NK-92 (cell line): ENCODE measurements around the gene ADGRE2.

ENCODE experiments used
- DNase-seq: peaks from one replicate; lab custom pipeline; 2025; ENCODE audit not compliant: unreplicated experiment; lab: John Stamatoyannopoulos, UW

ADGRE2 gene

DNA sequence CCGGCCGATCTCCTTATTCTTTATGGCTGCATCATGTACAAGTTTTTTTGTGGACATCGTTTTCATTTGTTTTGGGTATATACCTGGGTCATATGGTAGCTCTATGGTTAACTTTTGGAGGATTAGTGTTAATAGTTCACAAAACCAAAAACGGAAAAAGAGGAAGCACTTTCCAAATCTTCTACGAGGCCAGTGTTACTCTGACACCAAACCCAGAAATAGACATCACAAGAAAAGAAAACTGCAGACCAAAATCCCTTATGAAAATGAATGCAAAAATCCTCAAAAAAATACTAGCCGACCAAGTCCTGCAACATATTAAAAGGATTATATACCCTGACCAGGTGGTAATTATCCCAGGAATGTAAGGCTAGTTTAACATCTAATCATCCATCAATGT, 29.8 kb downstream of the ADGRE2 start:
- no peak for DNase-seq

DNA sequence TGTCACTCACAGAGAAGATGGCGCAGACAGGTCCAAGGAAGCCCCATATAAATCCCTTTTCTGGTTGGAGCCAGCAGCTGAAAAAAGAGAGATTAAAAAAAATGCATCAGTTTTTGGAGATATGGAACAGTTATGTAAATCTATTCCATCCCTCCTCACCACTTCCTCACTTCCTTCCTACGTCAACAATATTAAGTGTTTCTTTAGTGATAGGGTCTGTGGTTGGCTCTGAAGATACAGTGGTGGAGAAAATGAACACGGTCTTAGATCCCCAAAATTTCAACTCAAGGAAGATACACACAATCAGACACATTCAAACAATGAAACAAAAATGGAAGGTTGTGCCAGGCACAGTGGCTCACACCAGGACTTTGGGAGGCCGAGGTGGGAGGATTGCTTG, 31.5 kb downstream of the ADGRE2 start:
- DNase-seq = no peak

DNA sequence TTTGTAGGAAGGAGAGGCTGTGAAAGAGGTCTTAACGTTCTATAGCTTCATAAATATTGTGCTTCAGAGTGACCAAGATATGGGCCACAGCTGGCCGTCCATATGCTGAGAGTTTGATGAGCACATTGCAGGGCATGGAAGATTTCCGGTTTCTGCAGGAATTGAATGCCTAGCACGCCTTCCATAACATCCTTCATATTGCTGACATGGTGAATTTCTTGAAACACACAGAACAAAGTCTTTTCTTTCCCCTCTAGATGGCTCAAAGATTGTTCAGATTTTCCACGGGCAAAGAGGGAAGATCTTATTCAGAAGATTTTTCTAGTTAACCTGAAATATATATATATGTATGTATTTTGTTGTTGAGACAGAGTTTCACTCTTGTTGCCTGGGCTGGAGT, 42.4 kb downstream of the ADGRE2 start:
- DNase-seq = no peak

DNA sequence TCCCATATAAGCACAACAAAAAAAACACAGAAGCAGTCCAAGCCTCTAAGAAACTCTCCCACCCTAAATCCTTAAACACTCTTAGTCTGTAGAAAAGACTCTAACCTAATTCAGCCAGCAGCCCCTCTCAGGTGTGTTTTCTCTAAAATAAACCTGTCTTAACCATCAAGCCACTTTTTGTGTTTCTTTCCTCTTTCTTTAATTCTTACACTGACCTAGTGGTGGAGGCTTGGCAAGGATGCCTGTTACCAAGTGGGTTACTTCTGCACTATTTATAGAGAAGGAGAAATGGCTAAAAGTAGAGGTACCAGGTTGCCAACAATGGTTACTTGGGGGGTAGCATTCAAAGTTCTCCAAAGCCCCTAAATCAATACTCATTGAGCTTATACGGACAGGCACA, 44.8 kb downstream of the ADGRE2 start:
- DNase-seq = no peak

DNA sequence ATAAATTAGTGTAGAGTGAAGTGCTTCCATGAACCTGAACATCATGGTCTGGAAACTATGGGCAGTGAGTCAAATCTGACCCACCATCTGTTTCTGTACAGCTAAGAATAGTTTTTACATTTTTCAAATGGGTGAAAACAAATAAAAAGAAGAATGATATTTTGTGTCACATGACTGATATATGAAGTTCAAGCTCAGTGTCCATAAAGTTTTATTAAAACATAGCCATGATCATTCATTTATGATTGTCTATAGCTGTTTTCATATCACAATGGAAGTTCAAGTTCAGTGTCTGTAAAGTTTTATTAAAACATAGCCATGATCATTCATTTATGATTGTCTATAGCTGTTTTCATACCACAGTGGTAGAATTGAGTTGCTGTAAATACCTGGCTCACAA, 45.9 kb downstream of the ADGRE2 start:
- no peak for DNase-seq

DNA sequence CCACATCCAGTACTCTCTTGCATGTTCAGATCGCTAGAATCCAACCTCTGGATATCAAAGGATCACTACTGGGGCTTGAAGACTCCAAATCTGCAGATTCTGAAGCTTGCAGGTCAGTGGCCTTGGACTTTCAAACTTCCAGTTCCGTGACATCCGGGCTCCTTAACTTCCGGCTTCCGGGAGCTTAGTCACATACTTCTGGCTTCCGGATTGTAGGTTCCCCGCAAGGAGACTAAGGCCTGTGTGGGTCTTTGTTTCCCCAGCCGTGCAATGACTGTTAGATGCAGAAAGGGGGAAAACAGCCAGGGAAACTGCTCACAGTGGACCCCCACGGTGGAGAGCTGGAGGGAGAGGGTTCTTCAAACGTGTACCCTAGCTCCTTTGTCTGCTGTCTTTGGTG, 47.2 kb downstream of the ADGRE2 start:
- no peak for DNase-seq

DNA sequence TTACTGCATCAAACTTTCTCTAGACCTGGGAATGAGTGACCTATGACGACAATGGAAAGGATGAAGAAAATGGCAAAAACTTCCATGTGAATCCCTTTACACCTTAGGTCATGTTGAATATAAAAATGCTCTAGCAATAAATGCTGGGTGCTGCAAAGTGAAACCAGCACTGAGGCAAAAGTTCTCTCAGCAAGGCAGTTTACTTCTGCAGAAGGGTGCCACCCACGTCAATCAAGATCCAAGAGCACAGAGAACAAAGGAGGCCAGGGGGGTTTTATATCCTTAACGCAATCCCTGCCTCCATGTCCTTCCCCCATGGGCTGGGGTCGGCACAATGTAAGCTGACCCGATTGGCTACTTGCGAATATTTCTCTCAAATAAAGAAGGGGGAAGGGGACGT, 49.8 kb downstream of the ADGRE2 start:
- no peak for DNase-seq

DNA sequence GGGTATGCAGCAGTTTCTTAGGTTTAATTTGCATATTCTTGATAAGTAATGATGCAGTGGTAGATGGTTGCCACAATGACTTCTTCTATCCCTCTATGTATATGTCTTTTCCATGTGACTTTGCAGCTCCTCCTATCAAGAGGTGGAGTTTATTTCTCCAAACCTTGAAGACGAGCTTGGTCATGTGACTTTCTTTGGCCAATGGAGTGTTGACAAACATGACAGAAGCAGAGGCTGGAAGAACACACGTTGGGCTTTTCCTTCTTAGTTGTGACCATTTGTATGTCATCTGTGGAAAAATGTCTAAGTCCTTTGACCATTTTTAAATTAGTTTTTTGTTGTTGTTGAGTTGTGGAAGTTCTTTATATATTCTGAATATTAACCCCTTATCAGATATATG, 56.2 kb downstream of the ADGRE2 start:
- DNase-seq = no peak

DNA sequence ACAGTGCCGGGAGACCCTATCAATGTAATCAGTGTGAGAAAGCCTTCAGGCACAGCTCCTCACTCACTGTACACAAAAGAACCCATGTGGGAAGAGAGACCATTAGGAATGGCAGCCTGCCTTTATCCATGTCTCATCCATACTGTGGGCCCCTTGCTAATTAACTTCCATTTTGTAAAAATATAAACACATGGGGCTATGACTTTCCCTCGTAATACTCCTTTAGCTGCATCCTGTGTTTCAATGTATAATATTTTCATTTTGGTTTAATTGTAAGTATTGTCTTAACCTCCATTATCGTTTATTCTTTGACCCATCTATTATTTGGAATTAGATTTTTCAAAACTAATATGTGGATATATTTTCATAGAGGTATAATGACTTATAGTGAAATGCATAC, 59.2 kb downstream of the ADGRE2 start:
- DNase-seq = no peak

DNA sequence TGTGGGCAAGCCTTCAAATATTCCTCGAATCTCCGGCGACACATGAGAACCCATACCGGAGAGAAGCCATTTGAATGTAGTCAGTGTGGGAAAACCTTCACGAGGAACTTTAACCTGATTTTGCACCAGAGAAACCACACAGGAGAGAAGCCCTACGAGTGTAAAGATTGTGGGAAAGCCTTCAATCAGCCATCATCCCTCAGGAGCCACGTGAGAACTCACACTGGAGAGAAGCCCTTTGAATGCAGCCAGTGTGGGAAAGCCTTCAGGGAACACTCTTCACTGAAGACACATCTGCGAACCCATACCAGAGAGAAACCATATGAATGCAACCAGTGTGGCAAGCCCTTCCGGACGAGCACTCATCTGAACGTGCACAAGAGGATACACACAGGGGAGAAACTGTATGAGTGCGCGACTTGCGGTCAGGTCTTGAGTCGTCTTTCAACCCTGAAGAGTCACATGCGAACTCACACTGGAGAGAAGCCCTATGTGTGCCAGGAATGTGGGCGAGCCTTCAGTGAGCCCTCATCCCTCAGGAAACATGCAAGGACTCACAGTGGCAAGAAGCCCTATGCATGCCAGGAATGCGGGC, 59.7 kb downstream of the ADGRE2 start:
- no peak for DNase-seq

DNA sequence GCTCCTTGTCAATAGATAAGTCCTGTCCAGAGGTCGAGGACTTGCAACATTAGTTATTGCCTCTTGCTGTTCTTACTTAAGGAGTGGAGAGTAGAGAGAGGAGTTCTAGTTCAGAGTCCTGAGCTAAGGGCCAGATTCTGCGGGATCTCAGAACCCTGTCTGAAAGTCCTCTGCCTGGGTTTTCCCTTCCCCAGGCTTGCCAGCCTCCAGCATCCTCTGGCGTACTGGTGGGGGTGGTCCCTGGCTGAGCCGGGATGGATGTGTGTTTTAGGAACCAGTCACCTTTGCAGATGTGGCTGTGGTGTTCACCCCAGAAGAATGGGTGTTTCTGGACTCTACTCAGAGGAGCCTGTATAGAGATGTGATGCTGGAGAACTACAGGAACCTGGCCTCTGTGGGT, 62.5 kb downstream of the ADGRE2 start:
- DNase-seq = no peak

DNA sequence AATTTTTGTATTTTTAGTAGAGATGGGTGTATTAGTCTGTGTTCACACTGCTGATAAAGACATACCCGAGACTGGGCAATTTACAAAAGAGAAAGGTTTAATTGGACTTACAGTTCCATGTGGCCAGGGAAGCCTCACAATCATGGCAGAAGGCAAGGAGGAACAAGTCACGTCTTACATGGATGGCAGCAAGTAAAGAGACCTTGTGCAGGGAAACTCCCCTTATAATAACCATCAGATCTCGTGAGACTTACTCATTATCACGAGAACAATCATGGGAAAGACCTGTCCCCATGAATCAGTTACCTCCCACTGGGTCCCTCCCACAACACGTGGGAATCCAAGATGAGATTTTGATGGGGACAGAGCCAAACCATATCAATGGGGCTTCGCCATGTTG, 73.9 kb downstream of the ADGRE2 start:
- DNase-seq = no peak

DNA sequence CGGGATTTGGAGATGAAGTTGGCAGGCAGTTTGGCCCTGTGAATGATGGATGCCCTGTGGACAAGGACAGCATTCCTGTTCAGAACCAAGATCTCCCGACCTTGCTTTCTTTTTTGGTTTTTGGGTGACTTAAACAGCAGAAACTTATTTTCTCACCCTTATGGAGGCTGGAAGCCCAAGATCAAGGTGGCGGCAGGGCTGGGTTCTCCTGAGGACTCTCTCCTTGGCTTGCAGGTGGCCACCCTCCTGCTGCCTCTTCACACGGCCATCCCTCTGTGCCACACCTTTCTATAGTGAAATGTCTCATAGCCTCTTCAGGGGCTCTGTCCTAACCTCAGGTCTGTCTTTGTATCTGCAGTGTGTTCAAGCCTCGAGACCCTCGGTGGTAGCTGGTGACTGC, 74.5 kb downstream of the ADGRE2 start:
- no peak for DNase-seq

DNA sequence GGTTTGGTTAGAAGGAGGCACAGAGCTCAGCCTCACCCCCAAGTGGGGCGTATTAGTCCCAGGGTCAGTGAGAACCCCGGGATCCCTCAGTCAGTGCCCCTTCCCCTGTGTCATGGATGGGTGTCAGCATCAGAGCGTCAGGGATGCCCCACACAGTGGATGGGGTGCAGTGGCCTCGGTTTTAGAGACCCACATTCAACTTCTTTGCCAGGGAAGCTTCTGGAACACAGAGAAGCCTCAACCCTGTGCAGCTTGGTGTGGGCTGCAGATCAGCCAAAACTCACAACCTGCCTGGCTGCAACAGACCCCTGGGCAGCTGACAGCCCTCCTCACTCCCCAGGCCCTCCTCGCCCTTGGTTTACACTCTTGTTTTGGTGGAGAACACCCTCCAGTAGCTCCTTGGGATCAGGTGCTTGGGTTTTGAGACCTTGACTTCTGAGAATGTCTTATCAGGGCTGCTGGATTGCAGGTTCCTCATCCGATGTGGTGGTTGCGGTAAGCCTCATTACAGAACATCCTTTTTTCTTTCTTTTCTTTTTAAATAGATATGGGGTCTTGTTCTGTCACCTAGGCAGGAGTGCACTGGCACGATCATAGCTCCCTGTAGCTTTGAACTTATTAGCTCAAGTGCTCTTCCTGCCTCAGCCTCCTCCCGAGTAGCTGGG, 77.5 kb downstream of the ADGRE2 start:
- DNase-seq = no peak

DNA sequence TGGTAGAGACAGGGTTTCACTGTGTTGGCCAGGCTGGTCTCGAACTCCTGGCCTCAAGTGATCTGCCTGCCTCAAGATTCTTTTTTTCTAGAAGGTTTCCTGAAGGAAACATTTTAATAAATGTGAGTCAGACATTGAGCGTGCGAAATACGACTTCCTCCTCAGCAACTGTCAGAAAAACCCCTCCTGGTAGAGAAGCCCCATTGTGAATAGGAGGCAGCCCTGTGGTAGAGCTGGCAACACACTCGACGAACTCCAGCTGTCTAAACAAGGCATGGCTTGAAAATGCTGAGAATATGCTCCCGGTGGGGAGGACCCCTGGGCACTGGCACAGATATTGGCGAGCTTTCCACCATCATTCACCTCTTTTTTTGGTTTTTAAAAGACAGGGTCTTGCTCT, 78.7 kb downstream of the ADGRE2 start:
- no peak for DNase-seq

DNA sequence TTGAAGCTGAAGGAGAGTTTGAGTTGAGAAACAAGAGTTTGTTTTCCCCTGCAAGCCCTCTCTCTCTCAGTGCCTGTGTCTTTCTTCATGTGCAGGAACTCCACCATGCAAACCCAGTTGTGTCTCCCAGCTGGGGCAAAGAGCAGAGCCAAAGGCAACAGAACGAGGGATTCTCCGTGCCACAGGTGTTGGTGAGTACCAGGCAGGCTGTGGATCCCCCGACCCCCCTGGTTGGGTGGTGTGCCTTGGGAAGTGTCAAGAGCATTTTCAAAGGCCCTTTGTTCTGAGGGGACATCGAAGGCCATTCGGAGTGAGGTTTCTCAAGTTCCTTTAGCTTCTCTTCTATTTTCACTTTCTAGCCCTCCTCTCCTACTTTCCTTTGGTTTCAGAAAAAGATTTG, 82.9 kb downstream of the ADGRE2 start:
- DNase-seq = no peak

DNA sequence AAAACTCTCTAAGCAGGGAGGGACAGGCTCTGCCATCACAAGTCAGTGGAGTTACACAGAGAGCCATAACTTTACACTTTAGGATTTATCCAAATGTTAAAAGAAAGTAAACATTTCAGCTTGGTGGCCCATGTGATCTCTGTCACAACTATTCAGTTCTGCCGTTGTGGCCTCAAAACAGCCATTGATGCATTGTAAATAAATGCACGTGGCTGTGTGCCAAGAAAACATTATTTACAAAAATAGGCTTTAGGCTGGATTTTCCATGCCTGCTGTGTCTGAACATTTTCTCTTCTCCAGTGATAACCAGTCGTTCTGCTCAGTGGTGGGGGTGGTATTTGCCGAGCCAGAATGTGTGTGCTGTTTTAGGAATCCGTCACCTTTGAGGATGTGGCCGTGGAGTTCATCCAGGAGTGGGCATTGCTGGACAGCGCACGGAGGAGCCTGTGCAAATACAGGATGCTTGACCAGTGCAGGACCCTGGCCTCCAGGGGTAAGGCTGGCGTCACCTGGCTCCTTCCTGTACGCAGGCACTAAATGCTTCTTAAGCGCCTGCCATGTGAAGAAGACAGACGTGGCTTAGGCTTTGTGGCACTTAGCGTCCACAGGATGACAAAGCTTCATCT, 83.6 kb downstream of the ADGRE2 start:
- no peak for DNase-seq

DNA sequence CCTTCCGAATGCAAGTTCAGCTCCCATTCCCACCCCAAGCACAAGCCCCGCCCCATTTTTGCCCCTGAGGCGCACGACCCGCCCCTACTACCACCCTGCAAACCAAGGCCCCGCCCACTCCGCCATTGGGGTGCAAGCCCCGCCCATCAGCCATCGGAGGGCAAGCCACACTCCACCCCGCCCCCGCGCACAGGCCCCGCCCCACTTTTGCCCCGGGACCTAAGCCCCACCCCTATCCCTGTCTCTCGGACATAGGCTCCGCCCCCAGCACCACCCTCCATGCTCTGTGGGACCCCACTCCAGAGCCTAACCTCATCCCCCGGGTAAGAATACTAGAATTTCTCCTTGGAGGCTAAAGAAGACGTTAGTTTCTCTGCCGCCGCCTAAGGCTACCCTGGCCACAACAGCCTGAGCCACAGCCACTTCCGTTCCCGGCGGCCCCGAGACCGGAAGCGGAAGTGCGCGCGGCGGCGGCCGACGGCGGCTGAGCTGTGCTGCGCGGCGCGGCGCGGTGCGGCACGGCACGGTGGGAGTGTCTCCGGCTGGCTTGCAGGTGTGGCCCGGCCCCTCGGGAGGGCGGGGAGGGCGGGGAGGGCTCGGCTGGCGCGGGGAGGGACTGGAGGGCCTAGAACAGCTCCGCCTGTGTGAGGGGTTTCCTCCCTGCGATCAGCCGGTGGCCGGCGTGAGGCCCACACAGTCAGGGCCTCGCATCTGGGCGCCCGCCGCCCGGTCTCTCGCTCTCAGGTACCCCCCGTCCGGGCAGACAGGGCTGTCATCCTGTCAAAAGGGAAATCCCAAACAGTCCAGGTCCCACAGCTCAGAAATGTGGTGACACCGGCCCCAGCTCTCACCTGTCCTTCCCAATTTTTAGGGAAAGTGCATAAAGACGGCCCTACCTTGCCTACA, 88.5 kb downstream of the ADGRE2 start, which contains the start of gene ZNF333:
TSS of gene ZNF333 (plus strand) at position 451 of the 906 bp plus-strand sequence. CDS start 3,444 bp downstream, outside the sequence.
- DNase-seq = peak; percentile 71

DNA sequence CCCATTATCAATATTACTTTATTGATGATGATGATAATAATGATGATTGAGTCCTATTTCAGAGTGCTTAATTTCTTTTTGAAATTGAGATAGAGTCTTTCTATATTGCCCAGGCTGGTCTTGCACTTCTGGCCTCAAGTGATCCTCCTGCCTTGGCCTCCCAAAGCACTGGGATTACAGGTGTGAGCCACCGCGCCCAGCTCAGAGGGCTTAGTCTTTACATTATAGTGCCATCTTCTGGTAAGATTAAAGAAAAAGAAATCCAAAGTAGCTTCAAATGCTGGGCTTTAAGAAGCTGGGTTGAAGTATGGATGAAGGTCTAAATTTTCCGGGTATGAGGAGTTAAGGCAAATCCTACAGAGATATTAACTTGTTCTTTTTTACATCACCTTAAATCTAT, 91.9 kb downstream of the ADGRE2 start:
- no peak for DNase-seq

DNA sequence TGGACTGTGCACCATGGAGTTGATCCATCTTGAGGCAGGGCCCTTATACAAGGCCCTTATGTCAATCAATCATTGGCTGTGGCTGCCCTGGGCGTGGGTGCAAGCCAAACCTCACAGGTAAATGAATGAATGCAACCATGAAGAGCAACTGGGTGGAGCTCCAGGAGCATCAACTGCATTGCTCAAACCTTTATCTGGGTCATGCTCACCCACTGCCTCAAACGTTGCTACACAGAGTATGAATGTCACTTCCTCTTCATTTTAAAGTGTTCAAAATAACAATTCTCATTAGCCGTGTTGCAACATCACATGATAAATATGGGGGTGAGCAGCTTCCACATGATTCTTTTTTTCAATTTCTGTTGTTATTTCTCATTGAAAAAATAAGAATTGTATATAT, 94.9 kb downstream of the ADGRE2 start:
- no peak for DNase-seq
